ENCODE results near the gene MRAP2.
A peak's percentile ranks its signal among the peaks of the same experiment; 100 is the strongest.
"Not testable (repeated sequence)": the region's sequence is repeated elsewhere in the genome, so short reads cannot be mapped to it uniquely, and the experiment has no call there.

The MRAP2 gene

GRCh38 chr6:84093441-84094435 lies 60.2 kb downstream of the MRAP2 start:
- Histone ChIP-seq H4K8ac (ENCODE audit: low read length) (no peak overlapping the region), H3K4me3 (ENCODE audit: insufficient read depth in 1 of 2, low read depth in 1 of 2, low read length in 2 of 2) (peak overlapping the region in 1 of 2 experiments; percentile 29), H3K9ac (ENCODE audit: low read length) (peak overlapping the region; percentile 73), H3K27me3 (ENCODE audit: control insufficient read depth in 1 of 2, insufficient read depth in 1 of 2, low read length in 2 of 2) (peaks cover 0 to 4% of the 10 kb centered on the region in 2 experiments), H2AFZ (ENCODE audit: low read depth, low read length) (no peak overlapping the region), H4K91ac (ENCODE audit: low read length) (no peak overlapping the region), H3K14ac (ENCODE audit: low read length in 2 of 2) (no peak overlapping the region), H2BK120ac (ENCODE audit: low read depth, low read length) (no peak overlapping the region), H3K23ac (ENCODE audit: low read length in 2 of 2) (no peak overlapping the region), H3K79me1 (replicated peaks; ENCODE audit: low read length, poor library complexity, severe bottlenecking) (no peaks in the 10 kb centered on the region), H2AK5ac (ENCODE audit: low read length, severe bottlenecking) (no peak overlapping the region), H3K4ac (ENCODE audit: low read depth in 1 of 2, low read length in 2 of 2) (no peak overlapping the region), H3K4me1 (ENCODE audit: control insufficient read depth, insufficient read depth, low read depth, low read length) (no peaks in the 10 kb centered on the region), H2BK5ac (ENCODE audit: low read depth, low read length, poor library complexity, severe bottlenecking) (no peak overlapping the region), H3K18ac (ENCODE audit: low read depth in 1 of 2, low read length in 2 of 2) (no peak overlapping the region), H3K9me3 (ENCODE audit: control insufficient read depth, low read length) (peaks cover 23% of the 10 kb centered on the region), H2BK15ac (ENCODE audit: low read depth, poor library complexity, severe bottlenecking) (no peak overlapping the region), H3K36me3 (ENCODE audit: control insufficient read depth in 1 of 2, insufficient read depth in 2 of 2, low read depth in 1 of 2, low read length in 2 of 2) (peaks cover 0 to 9% of the 10 kb centered on the region in 2 experiments), H3K27ac (ENCODE audit: low read length, poor library complexity, severe bottlenecking) (no peak overlapping the region), H3K4me2 (ENCODE audit: low read length, poor library complexity, severe bottlenecking) (no peak overlapping the region), H2BK12ac (ENCODE audit: low read length in 2 of 2) (no peak overlapping the region)
- no peak for DNase-seq
- 77% methylated on average over 2 of the region's 4 CpGs for WGBS

GRCh38 chr6:84095156-84095555 lies 61.6 kb downstream of the MRAP2 start:
- no peak overlapping the region for H3K27ac ChIP-seq (ENCODE audit: low read length, poor library complexity, severe bottlenecking)
- no peak overlapping the region for H2AK5ac ChIP-seq (ENCODE audit: low read length, severe bottlenecking)
- H2BK120ac ChIP-seq (ENCODE audit: low read depth, low read length), result no peak overlapping the region
- H3K4ac ChIP-seq (ENCODE audit: low read depth in 1 of 2, low read length in 2 of 2), result no peak overlapping the region
- H3K18ac ChIP-seq (ENCODE audit: low read depth in 1 of 2, low read length in 2 of 2), result no peak overlapping the region
- no peak overlapping the region for H4K91ac ChIP-seq (ENCODE audit: low read length)
- H3K4me2 ChIP-seq (ENCODE audit: low read length, poor library complexity, severe bottlenecking), result no peak overlapping the region
- H3K23ac ChIP-seq (ENCODE audit: low read length in 2 of 2), result no peak overlapping the region
- H3K9ac ChIP-seq (ENCODE audit: low read length), result no peak overlapping the region
- no peak for DNase-seq
- no peak overlapping the region for H3K4me3 ChIP-seq (ENCODE audit: insufficient read depth in 1 of 2, low read depth in 1 of 2, low read length in 2 of 2)
- peaks cover 0 to under 1% of the 10 kb centered on the region in 2 experiments for H3K27me3 ChIP-seq (ENCODE audit: control insufficient read depth in 1 of 2, insufficient read depth in 1 of 2, low read length in 2 of 2)
- H3K9me3 ChIP-seq (ENCODE audit: control insufficient read depth, low read length), result peaks cover 23% of the 10 kb centered on the region
- H3K79me1 ChIP-seq (replicated peaks; ENCODE audit: low read length, poor library complexity, severe bottlenecking), result no peaks in the 10 kb centered on the region
- no peak overlapping the region for H2BK5ac ChIP-seq (ENCODE audit: low read depth, low read length, poor library complexity, severe bottlenecking)
- H3K36me3 ChIP-seq (ENCODE audit: control insufficient read depth in 1 of 2, insufficient read depth in 2 of 2, low read depth in 1 of 2, low read length in 2 of 2), result peaks cover 0 to 4% of the 10 kb centered on the region in 2 experiments
- no peak overlapping the region for H3K14ac ChIP-seq (ENCODE audit: low read length in 2 of 2)
- no peak overlapping the region for H2AFZ ChIP-seq (ENCODE audit: low read depth, low read length)
- H3K4me1 ChIP-seq (ENCODE audit: control insufficient read depth, insufficient read depth, low read depth, low read length), result no peaks in the 10 kb centered on the region
- no peak overlapping the region for H2BK12ac ChIP-seq (ENCODE audit: low read length in 2 of 2)
- H2BK15ac ChIP-seq (ENCODE audit: low read depth, poor library complexity, severe bottlenecking), result no peak overlapping the region
- no peak overlapping the region for H4K8ac ChIP-seq (ENCODE audit: low read length)

- Histone ChIP-seq H2BK5ac (ENCODE audit: low read depth, low read length, poor library complexity, severe bottlenecking) (no peak overlapping the region), H3K9ac (ENCODE audit: low read length) (no peak overlapping the region), H3K23ac (ENCODE audit: low read length in 2 of 2) (no peak overlapping the region), H3K4me1 (ENCODE audit: control insufficient read depth, insufficient read depth, low read depth, low read length) (no peaks in the 10 kb centered on the region), H3K27me3 (ENCODE audit: control insufficient read depth in 1 of 2, insufficient read depth in 1 of 2, low read length in 2 of 2) (no peaks in the 10 kb centered on the region), H2AK5ac (ENCODE audit: low read length, severe bottlenecking) (no peak overlapping the region), H3K14ac (ENCODE audit: low read length in 2 of 2) (no peak overlapping the region), H3K27ac (ENCODE audit: low read length, poor library complexity, severe bottlenecking) (no peak overlapping the region), H3K4me2 (ENCODE audit: low read length, poor library complexity, severe bottlenecking) (no peak overlapping the region), H2BK15ac (ENCODE audit: low read depth, poor library complexity, severe bottlenecking) (no peak overlapping the region), H3K36me3 (ENCODE audit: control insufficient read depth in 1 of 2, insufficient read depth in 2 of 2, low read depth in 1 of 2, low read length in 2 of 2) (no peaks in the 10 kb centered on the region), H4K91ac (ENCODE audit: low read length) (no peak overlapping the region), H3K9me3 (ENCODE audit: control insufficient read depth, low read length) (no peaks in the 10 kb centered on the region), H3K18ac (ENCODE audit: low read depth in 1 of 2, low read length in 2 of 2) (no peak overlapping the region), H3K79me1 (replicated peaks; ENCODE audit: low read length, poor library complexity, severe bottlenecking) (no peaks in the 10 kb centered on the region), H2BK12ac (ENCODE audit: low read length in 2 of 2) (no peak overlapping the region), H2BK120ac (ENCODE audit: low read depth, low read length) (no peak overlapping the region), H3K4me3 (ENCODE audit: insufficient read depth in 1 of 2, low read depth in 1 of 2, low read length in 2 of 2) (no peak overlapping the region), H4K8ac (ENCODE audit: low read length) (no peak overlapping the region), H2AFZ (ENCODE audit: low read depth, low read length) (no peak overlapping the region), H3K4ac (ENCODE audit: low read depth in 1 of 2, low read length in 2 of 2) (no peak overlapping the region)
- WGBS, result 13% methylated on average over 1 of the region's 1 CpG
- DNase-seq, result no peak
Observed at GRCh38 chr6:84103029-84103428, 69.5 kb downstream of the MRAP2 start.

GRCh38 chr6:84105215-84105924 lies 71.8 kb downstream of the MRAP2 start:
- not testable (repeated sequence) for H3K18ac ChIP-seq (ENCODE audit: low read depth in 1 of 2, low read length in 2 of 2); H3K14ac ChIP-seq (ENCODE audit: low read length in 2 of 2); H2BK5ac ChIP-seq (ENCODE audit: low read depth, low read length, poor library complexity, severe bottlenecking); H3K4me1 ChIP-seq (ENCODE audit: control insufficient read depth, insufficient read depth, low read depth, low read length); H3K79me1 ChIP-seq (replicated peaks; ENCODE audit: low read length, poor library complexity, severe bottlenecking); H3K36me3 ChIP-seq (ENCODE audit: control insufficient read depth in 1 of 2, insufficient read depth in 2 of 2, low read depth in 1 of 2, low read length in 2 of 2); H2BK12ac ChIP-seq (ENCODE audit: low read length in 2 of 2); H2AFZ ChIP-seq (ENCODE audit: low read depth, low read length); H2BK15ac ChIP-seq (ENCODE audit: low read depth, poor library complexity, severe bottlenecking); H3K4me2 ChIP-seq (ENCODE audit: low read length, poor library complexity, severe bottlenecking); H2BK120ac ChIP-seq (ENCODE audit: low read depth, low read length); H3K27me3 ChIP-seq (ENCODE audit: control insufficient read depth in 1 of 2, insufficient read depth in 1 of 2, low read length in 2 of 2); H3K23ac ChIP-seq (ENCODE audit: low read length in 2 of 2); H4K8ac ChIP-seq (ENCODE audit: low read length); H3K4ac ChIP-seq (ENCODE audit: low read depth in 1 of 2, low read length in 2 of 2); H4K91ac ChIP-seq (ENCODE audit: low read length); H3K27ac ChIP-seq (ENCODE audit: low read length, poor library complexity, severe bottlenecking); H3K9me3 ChIP-seq (ENCODE audit: control insufficient read depth, low read length); H2AK5ac ChIP-seq (ENCODE audit: low read length, severe bottlenecking); DNase-seq
- Histone ChIP-seq H3K4me3 (ENCODE audit: insufficient read depth in 1 of 2, low read depth in 1 of 2, low read length in 2 of 2) (peak overlapping the region in 1 of 2 experiments; percentile 38), H3K9ac (ENCODE audit: low read length) (peak overlapping the region; percentile 65)
- 83% methylated on average over 1 of the region's 3 CpGs for WGBS

Measured in mesenchymal stem cell (in vitro differentiated cells and primary cell).